Osteocyte (in vitro differentiated cells): ENCODE results near the gene TMEM181. TPM values are rescaled to one million over a fixed set of nuclear protein-coding genes. Genes with fewer than 3 reads are reported as not detected.
"Not testable (repeated sequence)": the region's sequence is repeated elsewhere in the genome, so short reads cannot be mapped to it uniquely, and the experiment has no call there.

ENCODE experiments used
- DNase-seq: peaks from one replicate; pipeline ENCODE4 v3.0.0; 2021; ENCODE audit warnings: mixed read lengths; ENCODE audit not compliant: unreplicated experiment; ENCODE audit errors: extremely low spot score
- H3K27ac Mint-ChIP-seq: one replicate; pipeline ENCODE4 v1.8.0; 2021; ENCODE audit warnings: mild to moderate bottlenecking, mixed read lengths; ENCODE audit not compliant: unreplicated experiment
- H3K27me3 Mint-ChIP-seq: one replicate; pipeline ENCODE4 v1.8.0; 2021; ENCODE audit warnings: mixed read lengths; ENCODE audit not compliant: unreplicated experiment
- H3K36me3 Mint-ChIP-seq: one replicate; pipeline ENCODE4 v1.8.0; 2021; ENCODE audit warnings: mixed read lengths; ENCODE audit not compliant: unreplicated experiment
- H3K4me1 Mint-ChIP-seq: one replicate; pipeline ENCODE4 v1.8.0; 2021; ENCODE audit warnings: mixed read lengths; ENCODE audit not compliant: unreplicated experiment
- H3K4me3 Mint-ChIP-seq: one replicate; pipeline ENCODE4 v1.8.0; 2021; ENCODE audit warnings: mild to moderate bottlenecking, moderate library complexity, mixed read lengths; ENCODE audit not compliant: unreplicated experiment
- H3K9me3 Mint-ChIP-seq: one replicate; pipeline ENCODE4 v1.8.0; 2021; ENCODE audit warnings: mixed read lengths; ENCODE audit not compliant: unreplicated experiment
- CTCF ChIP-seq: fragments of 200-600 bp; sonication (generic); IDR thresholded peaks from 2 replicates; pipeline ENCODE4 v1.5.0; 2021; ENCODE audit warnings: antibody characterized with exemption, mild to moderate bottlenecking, moderate library complexity
- total RNA-seq: library from RNA; stranded (reverse); gene quantifications from 2 replicates; pipeline ENCODE4 v1.2.1, GENCODE V29; 2021

Gene TMEM181
- total RNA-seq, 1 donor from 2014 or later, result 33.5 TPM

- TF ChIP-seq CTCF, result no peak
- DNase-seq, result no peak
- Mint-ChIP-seq H3K27me3 (no peaks in the 10 kb centered on the region), H3K9me3 (no peaks in the 10 kb centered on the region), H3K4me3 (no peak within 1 kb of the TSS), H3K36me3 (no peaks in the 10 kb centered on the region), H3K27ac (no peak within 1 kb of the TSS), H3K4me1 (peaks cover 16% of the 10 kb centered on the region)
Observed at GRCh38 chr6:158649289-158650143, 89.6 kb downstream of the TMEM181 start, which contains the start of gene SYTL3. SYTL3 (plus strand) TSS chr6:158650054; CDS start chr6:158663269, 13,215 bp downstream.

GRCh38 chr6:158651981-158652737, 92.3 kb downstream of the TMEM181 start:
- not testable (repeated sequence) for H3K36me3 Mint-ChIP-seq, H3K27ac Mint-ChIP-seq, H3K27me3 Mint-ChIP-seq

GRCh38 chr6:158653577-158654354, 93.9 kb downstream of the TMEM181 start:
- Mint-ChIP-seq H3K27me3 (no peaks in the 10 kb centered on the region), H3K27ac (no peak overlapping the region), H3K36me3 (no peaks in the 10 kb centered on the region), H3K9me3 (no peaks in the 10 kb centered on the region), H3K4me1 (peaks cover 12% of the 10 kb centered on the region), H3K4me3 (no peak overlapping the region)
- no peak for TF ChIP-seq CTCF
- no peak for DNase-seq

More at GRCh38 chr6:158651981-158652737, 92.3 kb downstream of the TMEM181 start:
- H3K4me1 Mint-ChIP-seq, result peaks cover 15% of the 10 kb centered on the region
- H3K9me3 Mint-ChIP-seq, H3K4me3 Mint-ChIP-seq: not testable (repeated sequence)
- peak; percentile 44 for DNase-seq

- Mint-ChIP-seq H3K9me3 (no peaks in the 10 kb centered on the region), H3K4me1 (peaks cover 11% of the 10 kb centered on the region), H3K27me3 (no peaks in the 10 kb centered on the region), H3K36me3 (no peaks in the 10 kb centered on the region), H3K4me3 (no peak overlapping the region), H3K27ac (peak overlapping the region; percentile 19)
- TF ChIP-seq CTCF, result no peak
- no peak for DNase-seq
Observed at GRCh38 chr6:158654498-158654897, 94.6 kb downstream of the TMEM181 start.

- Mint-ChIP-seq H3K9me3 (no peaks in the 10 kb centered on the region), H3K27me3 (no peaks in the 10 kb centered on the region), H3K4me1 (peaks cover 11% of the 10 kb centered on the region), H3K27ac (no peak overlapping the region), H3K36me3 (no peaks in the 10 kb centered on the region), H3K4me3 (no peak overlapping the region)
- TF ChIP-seq CTCF, result no peak
- no peak for DNase-seq
Observed at GRCh38 chr6:158654960-158655489, 95.1 kb downstream of the TMEM181 start.
